Measurements from ENCODE around the gene LBH. TPM values are rescaled to one million over a fixed set of nuclear protein-coding genes. Genes with fewer than 3 reads are reported as not detected.

The LBH gene
- total RNA-seq, 1 experiment from 2014 or later = 1.2 TPM

DNA sequence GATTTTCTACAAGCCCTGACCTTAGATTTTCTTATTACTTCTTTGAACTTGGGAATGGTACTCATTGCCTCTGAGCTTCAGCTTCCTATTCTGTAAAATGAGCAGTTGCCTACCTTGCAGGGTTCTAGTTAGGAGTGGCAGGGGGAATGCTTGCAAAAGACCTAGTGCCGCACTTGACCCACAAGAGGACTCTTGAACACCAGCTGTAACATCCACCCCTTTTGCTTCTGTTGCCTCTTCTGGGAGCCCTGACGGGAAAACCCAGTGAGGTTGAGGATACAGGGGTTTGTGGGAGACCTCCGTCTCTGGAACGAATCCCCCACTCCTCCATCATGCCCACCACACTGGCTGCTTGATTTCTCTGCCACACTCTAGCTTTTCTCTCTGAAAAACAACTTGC, 27.1 kb upstream of the LBH start:
- Histone ChIP-seq H3K9me3 (ENCODE audit: control insufficient read depth in 1 of 2, insufficient read depth in 1 of 2, low read depth in 1 of 2, low read length in 2 of 2) (no peaks in the 10 kb centered on the region), H3K4me3 (replicated peaks in 1 of 2; ENCODE audit: low read depth in 1 of 2, low read length in 2 of 2) (no peak overlapping the region), H3K9ac (ENCODE audit: low read length) (no peak overlapping the region), H3K4me1 (ENCODE audit: control insufficient read depth in 1 of 2, insufficient read depth in 2 of 2, low read length in 2 of 2) (peaks cover 0 to 4% of the 10 kb centered on the region in 2 experiments; a peak in 1 of 4 replicates), H4K20me1 (ENCODE audit: insufficient read depth) (no peaks in the 10 kb centered on the region), H3K79me2 (ENCODE audit: insufficient read depth, low read length) (no peaks in the 10 kb centered on the region), H3K4me2 (ENCODE audit: low read length) (no peak overlapping the region), H3K27me3 (ENCODE audit: insufficient read depth, low read length) (peaks cover 3% of the 10 kb centered on the region; the same call in 1 of the 2 replicates), H3K27ac (ENCODE audit: low read depth, low read length) (no peak overlapping the region), H2AFZ (ENCODE audit: low read depth, low read length, poor library complexity, severe bottlenecking) (no peak overlapping the region), H3K36me3 (ENCODE audit: control insufficient read depth in 1 of 2, insufficient read depth in 2 of 2, low read length in 2 of 2) (no peaks in the 10 kb centered on the region), H3K9me2 (ENCODE audit: insufficient read depth) (no peaks in the 10 kb centered on the region)
- POLR2A ChIA-PET = interaction anchor here (0.7 kb wide), 1 partner anchor 456 kb away, joined by 3 read pairs; no protein-coding TSS in a partner anchor
- BruUV-seq (replicated peaks) = no TSS peak
- TF ChIP-seq SIN3A (IDR thresholded peaks at IDR 0.05; ENCODE audit: low read depth) (no peak), EZH2phosphoT487 (IDR thresholded peaks at IDR 0.05; ENCODE audit: borderline replicate concordance) (no peak), POLR2A (IDR thresholded peaks at IDR 0.05; ENCODE audit: borderline replicate concordance, extremely low read depth, insufficient read depth, insufficient read length) (no peak), ELF1 (IDR thresholded peaks at IDR 0.05; ENCODE audit: borderline replicate concordance, low read depth) (no peak), EZH2 (IDR thresholded peaks at IDR 0.05) (no peak), CEBPB (IDR thresholded peaks at IDR 0.05; ENCODE audit: low read depth) (no peak), ZNF274 (IDR thresholded peaks at IDR 0.05; ENCODE audit: low read depth, low read length) (no peak), SRF (IDR thresholded peaks at IDR 0.05; ENCODE audit: low read depth) (no peak)
- DNase-seq (ENCODE audit: low read depth, low spot score) (no peak), ATAC-seq (no peak)
- intact Hi-C loops (cut with micrococcal nuclease) = no loop called here
- RAD21 ChIA-PET (ENCODE audit: low non-redundant PET in 1 of 2, low total read pairs in 2 of 2, uncharacterized antibody in 2 of 2, unreplicated experiment in 2 of 2) = no interaction called here
- CTCF ChIA-PET = interaction anchor here (2.3 kb wide), 1 partner anchor 507 kb away, joined by 8 read pairs; no protein-coding TSS in a partner anchor

DNA sequence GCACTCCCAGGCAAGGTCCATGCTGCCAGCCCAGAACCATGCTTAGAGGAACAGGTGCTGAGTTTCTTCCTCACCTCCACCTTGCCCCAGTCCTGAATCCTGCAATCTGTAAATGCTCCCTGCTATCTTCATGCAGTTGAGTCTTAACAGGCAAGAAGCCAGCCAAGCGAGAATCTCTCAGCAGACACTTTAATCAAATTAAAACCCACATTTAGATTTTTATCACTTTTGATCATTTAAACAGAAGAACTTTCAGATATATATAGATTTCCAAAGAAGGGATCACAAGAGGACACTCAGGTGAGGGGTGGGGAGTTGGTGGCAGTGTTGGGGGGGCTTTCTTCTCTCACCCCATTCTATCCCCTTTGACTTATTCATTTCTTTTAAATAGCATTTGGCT, 25.9 kb upstream of the LBH start:
- CTCF ChIA-PET = interaction anchor here (2.3 kb wide), 1 partner anchor 506 kb away, joined by 8 read pairs; no protein-coding TSS in a partner anchor
- H3K79me2 ChIP-seq (ENCODE audit: insufficient read depth, low read length) = no peaks in the 10 kb centered on the region
- no TSS peak for BruUV-seq (replicated peaks)
- H3K27ac ChIP-seq (ENCODE audit: low read depth, low read length) = no peak overlapping the region
- H3K9ac ChIP-seq (ENCODE audit: low read length) = no peak overlapping the region
- TF ChIP-seq FOSL1 (IDR thresholded peaks at IDR 0.05; ENCODE audit: low read depth) = no peak
- no peak for TF ChIP-seq SP1 (IDR thresholded peaks at IDR 0.05; ENCODE audit: low read depth)
- no peak for TF ChIP-seq TCF7L2 (IDR thresholded peaks at IDR 0.05; ENCODE audit: borderline replicate concordance, extremely low read depth, insufficient read depth, insufficient read length)
- TF ChIP-seq, protein P1, sequence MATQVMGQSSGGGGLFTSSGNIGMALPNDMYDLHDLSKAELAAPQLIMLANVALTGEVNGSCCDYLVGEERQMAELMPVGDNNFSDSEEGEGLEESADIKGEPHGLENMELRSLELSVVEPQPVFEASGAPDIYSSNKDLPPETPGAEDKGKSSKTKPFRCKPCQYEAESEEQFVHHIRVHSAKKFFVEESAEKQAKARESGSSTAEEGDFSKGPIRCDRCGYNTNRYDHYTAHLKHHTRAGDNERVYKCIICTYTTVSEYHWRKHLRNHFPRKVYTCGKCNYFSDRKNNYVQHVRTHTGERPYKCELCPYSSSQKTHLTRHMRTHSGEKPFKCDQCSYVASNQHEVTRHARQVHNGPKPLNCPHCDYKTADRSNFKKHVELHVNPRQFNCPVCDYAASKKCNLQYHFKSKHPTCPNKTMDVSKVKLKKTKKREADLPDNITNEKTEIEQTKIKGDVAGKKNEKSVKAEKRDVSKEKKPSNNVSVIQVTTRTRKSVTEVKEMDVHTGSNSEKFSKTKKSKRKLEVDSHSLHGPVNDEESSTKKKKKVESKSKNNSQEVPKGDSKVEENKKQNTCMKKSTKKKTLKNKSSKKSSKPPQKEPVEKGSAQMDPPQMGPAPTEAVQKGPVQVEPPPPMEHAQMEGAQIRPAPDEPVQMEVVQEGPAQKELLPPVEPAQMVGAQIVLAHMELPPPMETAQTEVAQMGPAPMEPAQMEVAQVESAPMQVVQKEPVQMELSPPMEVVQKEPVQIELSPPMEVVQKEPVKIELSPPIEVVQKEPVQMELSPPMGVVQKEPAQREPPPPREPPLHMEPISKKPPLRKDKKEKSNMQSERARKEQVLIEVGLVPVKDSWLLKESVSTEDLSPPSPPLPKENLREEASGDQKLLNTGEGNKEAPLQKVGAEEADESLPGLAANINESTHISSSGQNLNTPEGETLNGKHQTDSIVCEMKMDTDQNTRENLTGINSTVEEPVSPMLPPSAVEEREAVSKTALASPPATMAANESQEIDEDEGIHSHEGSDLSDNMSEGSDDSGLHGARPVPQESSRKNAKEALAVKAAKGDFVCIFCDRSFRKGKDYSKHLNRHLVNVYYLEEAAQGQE (IDR thresholded peaks at IDR 0.05; ENCODE audit: low read depth) = no peak
- no peak for TF ChIP-seq CBX3 (IDR thresholded peaks at IDR 0.05; ENCODE audit: low read depth)
- TF ChIP-seq, protein P2, sequence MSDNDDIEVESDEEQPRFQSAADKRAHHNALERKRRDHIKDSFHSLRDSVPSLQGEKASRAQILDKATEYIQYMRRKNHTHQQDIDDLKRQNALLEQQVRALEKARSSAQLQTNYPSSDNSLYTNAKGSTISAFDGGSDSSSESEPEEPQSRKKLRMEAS (IDR thresholded peaks at IDR 0.05) = no peak
- TF ChIP-seq RAD21 (IDR thresholded peaks at IDR 0.05; ENCODE audit: low read depth) = no peak
- H3K4me1 ChIP-seq (ENCODE audit: control insufficient read depth in 1 of 2, insufficient read depth in 2 of 2, low read length in 2 of 2) = peaks cover 0 to 4% of the 10 kb centered on the region in 2 experiments; a peak in 1 of 4 replicates
- POLR2A ChIA-PET = no interaction called here
- intact Hi-C loops (cut with micrococcal nuclease) = no loop called here
- no peaks in the 10 kb centered on the region for H3K9me2 ChIP-seq (ENCODE audit: insufficient read depth)
- no peak overlapping the region for H2AFZ ChIP-seq (ENCODE audit: low read depth, low read length, poor library complexity, severe bottlenecking)
- RAD21 ChIA-PET (ENCODE audit: low non-redundant PET in 1 of 2, low total read pairs in 2 of 2, uncharacterized antibody in 2 of 2, unreplicated experiment in 2 of 2) = no interaction called here
- no peak overlapping the region for H3K4me3 ChIP-seq (replicated peaks in 1 of 2; ENCODE audit: low read depth in 1 of 2, low read length in 2 of 2)
- H4K20me1 ChIP-seq (ENCODE audit: insufficient read depth) = no peaks in the 10 kb centered on the region
- DNase-seq (ENCODE audit: low read depth, low spot score) = no peak
- no peaks in the 10 kb centered on the region for H3K36me3 ChIP-seq (ENCODE audit: control insufficient read depth in 1 of 2, insufficient read depth in 2 of 2, low read length in 2 of 2)
- H3K9me3 ChIP-seq (ENCODE audit: control insufficient read depth in 1 of 2, insufficient read depth in 1 of 2, low read depth in 1 of 2, low read length in 2 of 2) = no peaks in the 10 kb centered on the region
- no peak for ATAC-seq
- H3K27me3 ChIP-seq (ENCODE audit: insufficient read depth, low read length) = peaks cover 3% of the 10 kb centered on the region; the same call in 1 of the 2 replicates
- H3K4me2 ChIP-seq (ENCODE audit: low read length) = no peak overlapping the region
